HG03342 (cell line): ENCODE data around the gene CSKMT.

Source experiments
- ATAC-seq: cut with Tn5 transposase; IDR thresholded peaks from one replicate; pipeline ENCODE4 v1.9.1; 2021; ENCODE audit warnings: mild to moderate bottlenecking, moderate library complexity; ENCODE audit not compliant: unreplicated experiment

Gene CSKMT

GRCh38 chr11:62715150-62716130 lies 50.3 kb downstream of the CSKMT start:
- no peak for ATAC-seq

- ATAC-seq: no peak
These were observed 51.1 kb downstream of the CSKMT start for GRCh38 chr11:62716206-62716605.

- no peak for ATAC-seq
These were observed 51.7 kb downstream of the CSKMT start for GRCh38 chr11:62716816-62717215.
